PFSK-1 (cell line): ENCODE measurements around the gene EPG5.

Experiments used
- POLR2AphosphoS5 ChIP-seq: IDR thresholded peaks from 2 replicates; pipeline ENCODE4 v1.6.1; 2012; ENCODE audit warnings: low read depth, mild to moderate bottlenecking, control low read depth, low read length, moderate library complexity
- REST ChIP-seq, 2 experiments: IDR thresholded peaks; 2 replicates each; pipeline versions ENCODE4 v1.6.1 to v1.8.0; 2011 to 2012; ENCODE audit warnings: low read depth in 2 of 2, low read length in 2 of 2, control low read depth in 1 of 2, inconsistent platforms in 1 of 2, mild to moderate bottlenecking in 1 of 2, moderate library complexity in 1 of 2; ENCODE audit not compliant: insufficient read depth in 1 of 2
- SIN3A ChIP-seq: IDR thresholded peaks from 2 replicates; pipeline ENCODE4 v1.6.1; 2012; ENCODE audit warnings: mild to moderate bottlenecking, low read length, moderate library complexity, borderline replicate concordance; ENCODE audit not compliant: insufficient read depth

GRCh38 chr18:45951016-45951714, 16.0 kb downstream of the EPG5 start:
- no peak for TF ChIP-seq POLR2AphosphoS5
- TF ChIP-seq SIN3A = no peak
- TF ChIP-seq REST (IDR thresholded peaks at IDR 0.05; ENCODE audit: insufficient read depth in 1 of 2, low read depth in 2 of 2, low read length in 2 of 2) = no peak
